HCT116 (cell line): ENCODE results near the gene DYNC2I2. TPM values are rescaled to one million over a fixed set of nuclear protein-coding genes. Genes with fewer than 3 reads are reported as not detected.
A peak's percentile ranks its signal among the peaks of the same experiment; 100 is the strongest.

ENCODE experiments used
- ATAC-seq: fragments of 200-7000 bp; cut with Tn5 transposase; 2 replicates; pipeline ENCODE4 v1.9.1; 2020; ENCODE audit warnings: mild to moderate bottlenecking, moderate library complexity
- BruUV-seq: library from RNA; stranded (reverse); fragments of 400-500 nt; replicated peaks from 2 replicates; lab custom pipeline; 2021; lab: Mats Ljungman, UMichigan
- CTCF ChIA-PET: fragments of 300-600 bp; sonication (Branson Sonifier 250); formaldehyde crosslinking; loops from one replicate; lab custom pipeline; 2021; ENCODE audit warnings: antibody characterized with exemption; lab: Charles Lee
- POLR2A ChIA-PET: fragments of 300-600, 350-600 bp; sonication (Branson Sonifier 250); formaldehyde crosslinking; loops from one replicate; lab custom pipeline; 2021; ENCODE audit warnings: antibody characterized with exemption; lab: Charles Lee
- RAD21 ChIA-PET, 2 experiments: fragments of 300-600 bp; sonication (Branson Sonifier 250); formaldehyde crosslinking; loops; one replicate each; lab custom pipeline; 2023; ENCODE audit warnings: low total read pairs in 2 of 2; ENCODE audit not compliant: uncharacterized antibody in 2 of 2, unreplicated experiment in 2 of 2, low non-redundant PET in 1 of 2; lab: Charles Lee
- DNase-seq: peaks from one replicate; pipeline ENCODE4 v3.0.0-alpha.2; 2010; ENCODE audit warnings: low read depth, low spot score
- H2AFZ ChIP-seq: fragments of 200-600 bp; shearing (Covaris generic), sonication (generic); 2 replicates; pipeline ENCODE4 v1.6.1; 2017; ENCODE audit warnings: low read depth, mixed run types, mixed read lengths, antibody characterized with exemption, low read length; ENCODE audit not compliant: poor library complexity, severe bottlenecking
- H3K27ac ChIP-seq: 2 replicates; pipeline ENCODE4 v1.5.1; 2012; ENCODE audit warnings: low read depth, low read length
- H3K27me3 ChIP-seq: fragments of 200-600 bp; sonication (generic); 2 replicates; pipeline ENCODE4 v1.6.1; 2016; ENCODE audit warnings: mixed run types, low read length, mixed read lengths; ENCODE audit not compliant: insufficient read depth
- H3K36me3 ChIP-seq, 2 experiments: fragments of 200-500 bp in 1 of 2; fragments of 200-600 bp in 1 of 2; sonication (Bioruptor generic) in 1 of 2; sonication (generic) in 1 of 2; 2 replicates each; pipeline versions ENCODE4 v1.5.1 to v1.6.1; 2014 to 2016; ENCODE audit warnings: low read length in 2 of 2, inconsistent platforms in 1 of 2, mixed read lengths in 1 of 2, mixed run types in 1 of 2; ENCODE audit not compliant: insufficient read depth in 2 of 2, control insufficient read depth in 1 of 2
- H3K4me1 ChIP-seq, 2 experiments: fragments of 200-600 bp in 1 of 2; sonication (generic) in 1 of 2; 2 replicates each; pipeline versions ENCODE4 v1.5.1 to v1.6.1; 2012 to 2017; ENCODE audit warnings: low read length in 2 of 2, inconsistent platforms in 1 of 2, mild to moderate bottlenecking in 1 of 2, mixed read lengths in 1 of 2, mixed run types in 1 of 2, moderate library complexity in 1 of 2; ENCODE audit not compliant: insufficient read depth in 2 of 2, control insufficient read depth in 1 of 2
- H3K4me2 ChIP-seq: fragments of 200-600 bp; sonication (generic); 2 replicates; pipeline ENCODE4 v1.6.1; 2017; ENCODE audit warnings: mixed run types, low read length, mixed read lengths
- H3K4me3 ChIP-seq, 2 experiments: fragments of 200-600 bp in 1 of 2; sonication (generic) in 1 of 2; replicated peaks in 1 of 2; 2 replicates each; pipeline ENCODE4 v1.5.1; 2011 to 2016; ENCODE audit warnings: low read length in 2 of 2, control low read depth in 1 of 2, low read depth in 1 of 2, mild to moderate bottlenecking in 1 of 2, mixed read lengths in 1 of 2, mixed run types in 1 of 2
- H3K79me2 ChIP-seq: fragments of 200-600 bp; sonication (generic); 2 replicates; pipeline ENCODE4 v1.6.1; 2017; ENCODE audit warnings: mild to moderate bottlenecking, mixed run types, low read length, moderate library complexity, mixed read lengths; ENCODE audit not compliant: insufficient read depth
- H3K9ac ChIP-seq: fragments of 200-600 bp; sonication (generic); 2 replicates; pipeline ENCODE4 v1.6.1; 2016; ENCODE audit warnings: low read length, mixed read lengths
- H3K9me2 ChIP-seq: fragments of 200-600 bp; sonication (generic), shearing (Covaris generic); 2 replicates; pipeline ENCODE4 v1.6.1; 2017; ENCODE audit warnings: mixed run types, mild to moderate bottlenecking, moderate library complexity; ENCODE audit not compliant: insufficient read depth
- H3K9me3 ChIP-seq, 2 experiments: fragments of 200-500 bp in 1 of 2; fragments of 200-600 bp in 1 of 2; sonication (Bioruptor generic) in 1 of 2; sonication (generic) in 1 of 2; 2 replicates each; pipeline ENCODE4 v1.6.1; 2014 to 2017; ENCODE audit warnings: low read length in 2 of 2, mixed read lengths in 2 of 2, inconsistent platforms in 1 of 2, low read depth in 1 of 2, mild to moderate bottlenecking in 1 of 2, mixed run types in 1 of 2, moderate library complexity in 1 of 2; ENCODE audit not compliant: control insufficient read depth in 1 of 2, insufficient read depth in 1 of 2
- H4K20me1 ChIP-seq: fragments of 200-600 bp; sonication (generic), shearing (Covaris generic); 2 replicates; pipeline ENCODE4 v1.6.1; 2017; ENCODE audit warnings: mixed run types, mild to moderate bottlenecking, moderate library complexity; ENCODE audit not compliant: insufficient read depth
- CTCF ChIP-seq, 3 experiments: fragments of 200-600 bp in 1 of 3; sonication (generic) in 1 of 3; IDR thresholded peaks in 2 of 3; conservative IDR thresholded peaks in 1 of 3; 2 replicates each; pipeline ENCODE4 v1.5.1; 2012 to 2017; ENCODE audit warnings: low read depth in 2 of 3, low read length in 2 of 3, antibody characterized with exemption in 1 of 3, borderline replicate concordance in 1 of 3, control low read depth in 1 of 3, mild to moderate bottlenecking in 1 of 3, mixed read lengths in 1 of 3, mixed run types in 1 of 3, moderate library complexity in 1 of 3; ENCODE audit not compliant: insufficient read depth in 1 of 3
- EGR1 ChIP-seq: IDR thresholded peaks from 2 replicates; pipeline ENCODE4 v1.6.1; 2012; ENCODE audit warnings: low read depth
- FOSL1 ChIP-seq: IDR thresholded peaks from 2 replicates; pipeline ENCODE4 v1.6.1; 2012; ENCODE audit warnings: low read depth
- MAX ChIP-seq: IDR thresholded peaks from 2 replicates; pipeline ENCODE4 v1.6.1; 2012
- POLR2A ChIP-seq: IDR thresholded peaks from 2 replicates; pipeline ENCODE4 v1.7.0; 2011; ENCODE audit warnings: borderline replicate concordance; ENCODE audit not compliant: insufficient read depth, insufficient read length; ENCODE audit errors: extremely low read depth
- POLR2AphosphoS5 ChIP-seq: IDR thresholded peaks from 2 replicates; pipeline ENCODE4 v1.6.1; 2011; ENCODE audit warnings: mild to moderate bottlenecking, low read depth, low read length, moderate library complexity
- RAD21 ChIP-seq: IDR thresholded peaks from 2 replicates; pipeline ENCODE4 v1.6.1; 2012; ENCODE audit warnings: low read depth, mild to moderate bottlenecking
- SIN3A ChIP-seq: IDR thresholded peaks from 2 replicates; pipeline ENCODE4 v1.6.1; 2012; ENCODE audit warnings: low read depth
- TCF7L2 ChIP-seq: IDR thresholded peaks from 2 replicates; pipeline ENCODE4 v1.7.0; 2011; ENCODE audit warnings: borderline replicate concordance, inconsistent platforms; ENCODE audit not compliant: insufficient read depth, insufficient read length; ENCODE audit errors: extremely low read depth
- YY1 ChIP-seq: IDR thresholded peaks from 2 replicates; pipeline ENCODE4 v1.6.1; 2011; ENCODE audit warnings: low read length, low read depth, moderate library complexity, mild to moderate bottlenecking; ENCODE audit not compliant: insufficient replicate concordance; ENCODE audit errors: extremely low read depth
- ZBTB33 ChIP-seq: IDR thresholded peaks from 2 replicates; pipeline ENCODE4 v1.6.1; 2011; ENCODE audit warnings: mild to moderate bottlenecking, low read length, moderate library complexity; ENCODE audit not compliant: insufficient replicate concordance; ENCODE audit errors: extremely low read depth
- ZFX ChIP-seq: fragments of 450-650 bp; IDR thresholded peaks from 2 replicates; pipeline ENCODE4 v1.6.1; 2017
- ZNF274 ChIP-seq: fragments of 200-500 bp; sonication (Bioruptor generic); IDR thresholded peaks from 2 replicates; pipeline ENCODE4 v1.6.1; 2014; ENCODE audit warnings: mild to moderate bottlenecking, low read depth, low read length, inconsistent platforms
- intact Hi-C: fragments of 100-400 bp; cut with micrococcal nuclease; formaldehyde crosslinking; loops from 2 replicates; pipeline ENCODE4 v1.10.0; 2022
- total RNA-seq: library from RNA; stranded (reverse); gene quantifications from one replicate; pipeline ENCODE4 v1.2.1, GENCODE V29; 2021; ENCODE audit not compliant: unreplicated experiment

The DYNC2I2 gene
- total RNA-seq, 1 experiment from 2014 or later, result 155 TPM

GRCh38 chr9:128689820-128690683, 33.4 kb upstream of the DYNC2I2 start:
- DNase-seq (no peak), ATAC-seq (peak; percentile 8; the same call in 1 of the 2 replicates)
- H3K4me3 ChIP-seq, result peak overlapping the region; percentile 90 to 100
- H4K20me1 ChIP-seq, result peaks cover 36% of the 10 kb centered on the region; the same call in 1 of the 2 replicates
- no peaks in the 10 kb centered on the region for H3K9me2 ChIP-seq
- ChIA-PET RAD21 (no interaction called here), POLR2A (interaction anchor here (0.6 to 1.3 kb wide), 2 partner anchors 7 to 745 kb away, joined by 3 to 5 read pairs; no protein-coding TSS in a partner anchor), CTCF (interaction anchor here (0.6 to 0.8 kb wide), 2 partner anchors 16 to 36 kb away, joined by 3 to 4 read pairs; no protein-coding TSS in a partner anchor)
- peak overlapping the region; percentile 92 for H3K27ac ChIP-seq
- H3K4me1 ChIP-seq, result peaks cover 23 to 42% of the 10 kb centered on the region in 2 experiments
- intact Hi-C loops, result no loop called here
- BruUV-seq, result no TSS peak
- H2AFZ ChIP-seq, result no peak overlapping the region
- H3K79me2 ChIP-seq, result peaks cover 75% of the 10 kb centered on the region
- H3K4me2 ChIP-seq, result peak overlapping the region; percentile 98
- H3K27me3 ChIP-seq, result no peaks in the 10 kb centered on the region
- H3K9ac ChIP-seq, result peak overlapping the region; percentile 99
- H3K36me3 ChIP-seq, result peaks cover 38 to 43% of the 10 kb centered on the region in 2 experiments
- no peaks in the 10 kb centered on the region for H3K9me3 ChIP-seq
- no peak for TF ChIP-seq POLR2A
- no peak for TF ChIP-seq MAX
- peak; percentile 47 for TF ChIP-seq ZFX

- Histone ChIP-seq H3K27ac (peak overlapping the region; percentile 92), H2AFZ (no peak overlapping the region), H3K27me3 (no peaks in the 10 kb centered on the region), H3K4me2 (peak overlapping the region; percentile 39), H3K9ac (peak overlapping the region; percentile 81), H4K20me1 (peaks cover 35% of the 10 kb centered on the region; the same call in 1 of the 2 replicates), H3K4me3 (peak overlapping the region; percentile 60 to 90), H3K9me2 (no peaks in the 10 kb centered on the region), H3K4me1 (peaks cover 25 to 49% of the 10 kb centered on the region in 2 experiments), H3K79me2 (peaks cover 72% of the 10 kb centered on the region), H3K9me3 (no peaks in the 10 kb centered on the region), H3K36me3 (peaks cover 36 to 40% of the 10 kb centered on the region in 2 experiments)
- ATAC-seq, result peak; percentile 33
- no TSS peak for BruUV-seq
- intact Hi-C loops, result no loop called here
- RAD21 ChIA-PET, result interaction anchor here in 1 of 2 experiments (0.6 kb wide), 1 partner anchor 44 kb away, joined by 3 read pairs; no protein-coding TSS in a partner anchor
- DNase-seq, result no peak
- POLR2A ChIA-PET, result interaction anchor here (0.6 to 1.3 kb wide), 2 partner anchors 8 to 746 kb away, joined by 3 to 5 read pairs; no protein-coding TSS in a partner anchor
- CTCF ChIA-PET, result interaction anchor here (0.6 to 0.8 kb wide), 3 partner anchors 16 to 54 kb away, joined by 3 to 4 read pairs (median 3); no protein-coding TSS in a partner anchor
- no peak for TF ChIP-seq RAD21
- TF ChIP-seq SIN3A, result no peak
- no peak for TF ChIP-seq FOSL1
- TF ChIP-seq TCF7L2, result no peak
- no peak for TF ChIP-seq POLR2AphosphoS5
- no peak for TF ChIP-seq EGR1
- no peak for TF ChIP-seq ZNF274
- no peak for TF ChIP-seq YY1
- no peak for TF ChIP-seq ZBTB33
- TF ChIP-seq CTCF (IDR thresholded peaks at IDR 0.05 in 2 of 3, conservative IDR thresholded peaks at IDR 0.05 in 1 of 3; ENCODE audit: borderline replicate concordance in 1 of 3, insufficient read depth in 1 of 3, low read depth in 2 of 3, low read length in 2 of 3), result no peak
Measured at GRCh38 chr9:128689293-128689774, 32.7 kb upstream of the DYNC2I2 start.
